Activated CD8-positive, alpha-beta memory T cell treated with anti-CD3 and anti-CD28 coated beads for 1 hour (primary cell): ENCODE data around the gene SART3.

Source experiments
- DNase-seq, 2 donors: peaks; one replicate each; pipeline ENCODE4 v3.0.0-alpha.2; 2020; ENCODE audit warnings: low read depth in 1 of 2; ENCODE audit errors: extremely low read depth in 1 of 2

SART3 gene

GRCh38 chr12:108526482-108527165, 34.3 kb downstream of the SART3 start:
- DNase-seq = no peak

DNA sequence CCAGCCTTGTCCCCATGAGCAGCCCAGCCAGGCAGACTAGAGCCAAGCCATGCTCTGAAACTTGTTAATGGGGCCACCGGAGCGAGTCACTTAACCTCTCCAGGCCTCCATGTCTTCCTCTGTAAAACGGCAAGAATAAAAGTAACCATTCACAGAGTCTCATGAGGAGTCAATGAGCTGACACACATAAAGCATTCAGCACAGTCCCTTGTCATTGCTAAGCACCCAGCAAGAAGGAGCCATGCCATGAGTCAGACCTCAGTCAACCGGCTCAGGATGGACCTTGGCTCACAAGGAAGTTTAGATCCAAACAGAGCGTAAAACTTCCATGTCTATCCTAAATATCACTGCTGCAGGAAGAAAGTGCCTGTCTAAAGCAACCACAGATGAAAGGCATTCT, 35.3 kb downstream of the SART3 start:
- DNase-seq = no peak

- DNase-seq = no peak
Measured at GRCh38 chr12:108523365-108523764, 37.6 kb downstream of the SART3 start.

- DNase-seq = no peak
Measured at GRCh38 chr12:108519558-108519957, 41.4 kb downstream of the SART3 start.

DNA sequence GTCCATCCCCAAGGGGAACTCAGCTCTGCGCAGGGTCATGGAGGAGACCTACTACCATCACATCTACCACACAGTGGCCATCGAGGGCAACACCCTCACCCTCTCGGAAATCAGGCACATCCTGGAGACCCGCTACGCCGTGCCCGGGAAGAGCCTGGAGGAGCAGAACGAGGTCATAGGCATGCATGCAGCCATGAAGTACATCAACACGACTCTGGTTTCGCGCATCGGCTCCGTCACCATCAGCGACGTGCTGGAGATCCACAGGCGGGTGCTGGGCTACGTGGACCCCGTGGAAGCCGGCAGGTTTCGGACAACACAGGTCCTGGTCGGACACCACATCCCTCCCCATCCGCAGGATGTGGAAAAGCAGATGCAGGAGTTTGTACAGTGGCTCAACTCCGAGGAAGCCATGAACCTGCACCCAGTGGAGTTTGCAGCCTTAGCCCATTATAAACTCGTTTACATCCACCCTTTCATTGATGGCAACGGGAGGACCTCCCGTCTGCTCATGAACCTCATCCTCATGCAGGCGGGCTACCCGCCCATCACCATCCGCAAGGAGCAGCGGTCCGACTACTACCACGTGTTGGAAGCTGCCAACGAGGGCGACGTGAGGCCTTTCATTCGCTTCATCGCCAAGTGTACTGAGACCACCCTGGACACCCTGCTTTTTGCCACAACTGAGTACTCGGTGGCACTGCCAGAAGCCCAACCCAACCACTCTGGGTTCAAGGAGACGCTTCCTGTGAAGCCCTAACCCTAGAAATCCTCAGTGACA, 42.1 kb downstream of the SART3 start:
- no peak for DNase-seq

- no peak for DNase-seq
Measured at GRCh38 chr12:108518101-108518715, 42.8 kb downstream of the SART3 start.

GRCh38 chr12:108517288-108518100, 43.5 kb downstream of the SART3 start:
- DNase-seq = no peak

DNA sequence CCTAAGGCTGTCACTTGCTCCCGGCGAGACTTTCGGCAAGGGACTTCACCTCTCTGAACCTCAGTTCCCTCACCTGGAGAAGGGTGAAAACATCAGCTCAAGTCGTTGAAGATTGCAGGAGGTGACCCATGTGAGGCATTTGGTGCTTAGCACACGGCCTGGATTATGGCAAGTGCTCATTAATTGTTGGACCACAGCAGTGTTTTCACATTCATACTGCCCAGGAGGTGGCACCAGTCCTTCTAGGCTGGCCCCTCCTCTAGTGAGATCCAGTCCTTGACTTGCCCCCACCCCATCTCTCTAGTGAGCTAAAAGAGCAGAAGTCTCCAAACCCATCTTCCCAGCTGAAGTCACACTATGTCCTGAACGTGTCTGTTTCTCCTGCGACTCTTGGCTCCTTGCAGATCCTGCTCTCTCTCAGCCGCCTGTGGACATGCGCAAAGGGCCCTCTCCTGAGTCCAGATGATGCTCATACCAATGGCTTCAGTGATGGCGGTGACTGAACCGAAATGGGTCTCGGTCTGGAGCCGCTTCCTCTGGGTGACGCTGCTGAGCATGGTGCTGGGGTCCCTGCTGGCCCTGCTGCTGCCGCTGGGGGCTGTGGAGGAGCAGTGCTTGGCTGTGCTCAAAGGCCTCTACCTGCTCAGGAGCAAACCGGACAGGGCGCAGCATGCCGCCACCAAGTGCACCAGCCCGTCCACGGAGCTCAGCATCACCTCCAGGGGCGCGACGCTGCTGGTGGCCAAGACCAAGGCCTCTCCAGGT, 44.3 kb downstream of the SART3 start:
- DNase-seq = no peak

DNA sequence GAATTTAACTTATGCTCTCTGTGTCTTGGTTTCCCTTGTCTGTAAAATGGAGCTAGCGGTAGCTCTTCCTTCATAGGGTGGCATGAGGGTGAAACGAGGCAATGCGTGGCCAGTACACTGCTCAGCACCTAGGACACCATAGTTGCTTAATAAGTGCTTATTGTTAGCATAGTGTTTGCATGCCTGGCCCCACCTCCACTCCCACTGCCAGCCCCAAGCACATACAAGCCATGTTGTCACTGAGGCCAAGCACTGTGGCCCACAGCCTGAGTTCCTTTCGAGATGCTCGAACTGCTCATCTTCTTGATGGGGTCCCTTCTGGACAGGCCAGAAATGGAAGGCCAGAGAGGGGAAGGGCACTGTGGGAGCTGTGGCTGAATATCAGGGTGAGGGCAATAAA, 45.1 kb downstream of the SART3 start:
- no peak for DNase-seq

DNA sequence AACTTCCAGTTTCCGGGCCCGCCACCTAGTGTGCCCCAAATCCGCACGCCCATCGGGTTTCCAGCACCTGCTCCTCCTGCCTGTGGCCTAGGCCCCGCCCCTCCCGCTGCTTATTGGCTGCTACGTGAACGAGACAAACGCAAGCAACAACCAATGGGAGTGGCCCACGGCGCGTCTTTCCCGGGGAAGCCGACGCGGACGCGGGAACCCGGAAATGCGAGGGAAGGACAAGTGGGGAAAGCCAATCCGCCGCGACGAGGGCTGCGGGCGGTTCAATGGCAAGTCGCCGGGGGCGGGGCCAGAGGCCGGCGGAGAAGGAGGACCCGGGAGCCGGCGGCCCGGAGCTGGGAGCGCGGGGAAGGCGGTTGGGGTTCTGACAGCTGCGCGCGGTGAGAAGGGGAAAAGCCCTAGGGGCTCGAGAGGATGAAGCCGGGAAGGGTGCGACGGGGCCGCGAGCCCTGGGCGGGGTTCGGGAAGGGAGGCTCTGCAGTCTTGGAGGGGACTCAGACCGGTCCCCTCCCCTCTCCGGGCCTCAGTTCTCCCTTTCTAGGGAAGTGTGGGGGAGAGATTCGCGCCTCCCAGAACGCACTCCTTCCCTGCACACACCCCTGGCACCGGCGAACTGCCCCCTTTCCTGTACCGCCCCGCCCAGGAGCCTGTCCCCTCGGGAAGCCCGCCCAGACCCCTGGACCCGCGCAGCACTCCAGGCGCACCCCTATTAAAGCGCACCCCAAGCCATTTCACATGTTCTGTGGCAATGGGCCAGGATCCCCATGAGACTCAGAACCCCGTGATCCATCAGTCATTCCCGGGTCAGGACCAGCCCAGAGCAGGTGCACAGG, 45.8 kb downstream of the SART3 start, which contains the start of gene FICD:
FICD (plus strand) TSS at position 305 of the 842 bp plus-strand sequence. CDS start 1,696 bp downstream, outside the sequence.
- DNase-seq = peak; percentile 96 to 99

- no peak for DNase-seq
Measured at GRCh38 chr12:108514468-108514972, 46.5 kb downstream of the SART3 start.

DNA sequence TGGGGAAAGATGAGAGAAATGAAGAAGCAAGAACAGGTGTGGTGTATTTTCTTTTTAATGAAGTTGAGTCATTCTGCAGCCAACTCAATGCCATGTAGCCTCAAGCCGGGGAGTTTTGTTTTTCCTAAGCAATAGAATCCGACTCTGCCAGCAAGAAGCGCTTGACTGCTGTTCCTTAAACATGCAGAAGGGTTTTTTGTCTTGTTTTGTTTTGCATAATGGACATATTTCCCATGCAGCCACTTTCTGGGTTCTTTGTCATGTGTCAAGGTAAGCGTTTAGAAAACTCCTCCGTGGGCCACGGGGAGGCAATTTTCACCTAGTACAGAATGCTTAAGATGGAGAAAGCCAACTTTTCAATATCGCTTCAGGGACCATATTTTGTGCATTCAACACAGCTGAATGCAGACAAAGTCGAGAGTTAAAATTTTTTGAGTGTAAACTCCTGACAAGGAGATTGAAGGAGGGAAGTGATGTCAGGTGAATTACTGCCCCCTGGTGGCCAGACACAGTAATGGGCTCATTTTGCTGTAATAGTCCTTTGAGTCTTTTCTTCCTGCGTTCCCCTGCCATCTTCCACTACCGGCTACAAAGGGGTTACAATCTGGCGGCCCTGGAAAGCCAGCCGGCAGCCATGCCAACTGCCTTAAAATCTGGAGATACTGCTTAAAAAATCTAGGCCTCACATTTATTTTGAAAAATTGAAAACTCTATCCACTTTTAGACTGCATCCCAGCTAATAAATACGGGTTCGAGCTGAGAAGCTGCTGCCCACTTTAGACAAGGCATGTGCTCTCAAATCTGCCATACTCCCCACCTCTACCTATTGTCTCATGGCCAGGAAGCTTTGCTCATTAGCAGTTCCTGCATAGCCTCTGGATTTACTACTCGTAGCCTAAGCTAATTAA, 49.1 kb downstream of the SART3 start:
- DNase-seq = peak; percentile 36 to 64

DNA sequence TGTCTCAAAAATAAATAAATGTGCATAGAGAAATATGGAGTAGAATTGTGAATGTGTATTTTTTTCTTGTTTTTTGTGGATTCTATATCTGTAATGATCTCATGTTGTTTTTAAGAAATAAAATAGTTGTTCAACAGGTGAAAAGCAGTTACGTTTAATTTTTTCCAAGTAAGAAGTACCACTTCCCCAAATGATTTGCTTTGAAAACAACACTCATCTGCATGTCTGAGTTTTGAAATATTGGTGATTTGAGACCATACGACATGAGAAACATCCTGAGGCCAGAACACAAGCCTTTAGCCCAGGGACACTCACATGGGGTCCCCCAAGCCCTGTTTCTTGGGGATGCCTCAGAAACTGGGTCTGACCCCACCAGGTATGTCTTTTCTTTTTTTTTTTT, 50.1 kb downstream of the SART3 start:
- no peak for DNase-seq

DNA sequence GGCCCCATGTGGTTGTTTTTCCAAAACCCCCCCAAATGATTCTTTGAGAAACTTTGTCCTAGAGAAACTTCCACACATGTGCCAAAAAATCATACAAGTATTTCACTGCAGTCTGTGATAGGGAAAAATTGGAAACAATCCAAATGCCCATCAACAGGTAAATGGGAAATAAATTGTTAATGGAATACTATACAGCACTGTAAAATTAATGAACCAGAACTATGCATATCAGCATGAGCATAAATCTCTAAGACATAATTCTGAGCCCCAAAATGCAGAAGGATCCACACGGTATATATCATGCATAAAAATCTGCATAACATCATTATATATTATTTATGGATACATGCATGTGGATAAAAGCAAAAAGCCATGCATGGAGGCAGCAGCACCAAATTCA, 51.2 kb downstream of the SART3 start:
- no peak for DNase-seq

DNA sequence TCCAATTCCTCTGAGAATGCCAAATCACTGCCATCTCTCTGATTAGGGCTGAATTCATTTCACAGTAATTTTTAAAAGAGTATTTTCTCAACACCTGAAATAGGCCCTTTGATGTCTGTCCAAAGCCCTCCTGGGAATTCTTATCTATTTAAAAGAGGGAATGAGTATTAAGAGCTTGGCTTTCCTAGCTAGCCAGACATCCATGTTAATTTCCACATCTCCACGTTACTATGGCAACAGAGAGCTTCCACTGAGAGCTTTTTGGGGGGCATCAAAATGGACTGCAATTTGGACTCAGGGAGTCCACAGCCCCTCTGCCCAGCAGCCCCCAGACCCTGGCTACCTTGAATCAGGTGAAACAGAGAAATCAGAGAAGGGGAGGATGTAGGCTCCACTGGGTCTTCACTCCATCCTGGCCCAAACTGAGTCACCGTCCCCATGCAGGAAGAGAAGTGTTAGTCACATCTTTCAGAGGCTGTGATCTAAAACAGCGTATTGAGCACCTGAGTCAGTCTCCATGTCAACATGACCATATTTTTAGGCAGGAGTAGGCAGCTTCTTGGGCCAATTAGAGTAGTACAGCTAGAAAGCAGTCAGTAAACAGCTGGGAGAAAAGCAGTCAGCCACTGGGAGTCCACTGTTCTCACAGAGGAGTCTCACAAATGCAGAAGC, 52.9 kb downstream of the SART3 start:
- DNase-seq = no peak

- no peak for DNase-seq
Measured at GRCh38 chr12:108505129-108505528, 55.8 kb downstream of the SART3 start.

- DNase-seq = no peak
Measured at GRCh38 chr12:108502922-108503321, 58.1 kb downstream of the SART3 start.

- DNase-seq = no peak
Measured at GRCh38 chr12:108498136-108498535, 62.8 kb downstream of the SART3 start.
